Measurements from ENCODE around the gene GPT2. TPM values are rescaled to one million over a fixed set of nuclear protein-coding genes. Genes with fewer than 3 reads are reported as not detected.

Gene GPT2
- total RNA-seq, 4 donors from 2014 or later: 42.5 to 126 (median 61.3) TPM

GRCh38 chr16:46855389-46855788, 28.8 kb upstream of the GPT2 start:
- DNase-seq (ENCODE audit: low spot score in 2 of 2): no peak
- no peak for TF ChIP-seq POLR2A (IDR thresholded peaks at IDR 0.05)
- TF ChIP-seq CTCF (IDR thresholded peaks at IDR 0.05): no peak
- TF ChIP-seq EP300 (IDR thresholded peaks at IDR 0.05): no peak
- no peaks in the 10 kb centered on the region for H3K9me3 ChIP-seq
- 84 to 87% methylated on average over 4 of the region's 4 CpGs for WGBS, 2 donors
- no peaks in the 10 kb centered on the region for H3K36me3 ChIP-seq
- no peak overlapping the region for H3K4me3 ChIP-seq
- H3K27me3 ChIP-seq: no peaks in the 10 kb centered on the region
- peak overlapping the region in 1 of 4 donors; percentile 11 for H3K27ac ChIP-seq
- H3K4me1 ChIP-seq: peaks cover 0 to 15% (median 2%) of the 10 kb centered on the region in 4 donors

- TF ChIP-seq POLR2A (IDR thresholded peaks at IDR 0.05) (no peak), EP300 (IDR thresholded peaks at IDR 0.05) (peak in 1 of 2 donors; percentile 24), CTCF (IDR thresholded peaks at IDR 0.05) (peak; percentile 32 to 58 (median 39))
- 22 to 25% methylated on average over 6 of the region's 6 CpGs for WGBS, 2 donors
- no peak for DNase-seq (ENCODE audit: low spot score in 2 of 2)
Observed at GRCh38 chr16:46857368-46857945, 26.7 kb upstream of the GPT2 start.

GRCh38 chr16:46858151-46858550, 26.0 kb upstream of the GPT2 start:
- TF ChIP-seq EP300 (IDR thresholded peaks at IDR 0.05) (no peak), POLR2A (IDR thresholded peaks at IDR 0.05) (no peak), CTCF (IDR thresholded peaks at IDR 0.05) (no peak)
- Histone ChIP-seq H3K27ac (peak overlapping the region in 2 of 4 donors; percentile 68 to 78), H3K4me1 (peaks cover 0 to 15% (median 2%) of the 10 kb centered on the region in 4 donors), H3K4me3 (no peak overlapping the region), H3K27me3 (no peaks in the 10 kb centered on the region), H3K9me3 (no peaks in the 10 kb centered on the region), H3K36me3 (no peaks in the 10 kb centered on the region)
- no peak for DNase-seq (ENCODE audit: low spot score in 2 of 2)
- 94 to 99% methylated on average over 6 of the region's 6 CpGs for WGBS, 2 donors

More at GRCh38 chr16:46857368-46857945, 26.7 kb upstream of the GPT2 start:
- H3K9me3 ChIP-seq: no peaks in the 10 kb centered on the region
- H3K4me3 ChIP-seq: no peak overlapping the region
- peaks cover 0 to 15% (median 2%) of the 10 kb centered on the region in 4 donors for H3K4me1 ChIP-seq
- H3K27ac ChIP-seq: peak overlapping the region; percentile 24 to 78 (median 59)
- H3K36me3 ChIP-seq: no peaks in the 10 kb centered on the region
- H3K27me3 ChIP-seq: no peaks in the 10 kb centered on the region

GRCh38 chr16:46859719-46860152, 24.4 kb upstream of the GPT2 start:
- no peaks in the 10 kb centered on the region for H3K36me3 ChIP-seq
- no peaks in the 10 kb centered on the region for H3K27me3 ChIP-seq
- peaks cover 0 to 15% (median 0%) of the 10 kb centered on the region in 4 donors for H3K4me1 ChIP-seq
- H3K4me3 ChIP-seq: no peak overlapping the region
- no peak overlapping the region for H3K27ac ChIP-seq
- WGBS, 2 donors: 65 to 74% methylated on average over 5 of the region's 5 CpGs
- TF ChIP-seq POLR2A (IDR thresholded peaks at IDR 0.05) (no peak), EP300 (IDR thresholded peaks at IDR 0.05) (no peak)
- no peak for DNase-seq (ENCODE audit: low spot score in 2 of 2)
- H3K9me3 ChIP-seq: no peaks in the 10 kb centered on the region

- H3K4me3 ChIP-seq: no peak overlapping the region
- no peaks in the 10 kb centered on the region for H3K9me3 ChIP-seq
- 89 to 92% methylated on average over 16 of the region's 16 CpGs for WGBS, 2 donors
- no peaks in the 10 kb centered on the region for H3K36me3 ChIP-seq
- TF ChIP-seq POLR2A (IDR thresholded peaks at IDR 0.05) (no peak), EP300 (IDR thresholded peaks at IDR 0.05) (no peak), CTCF (IDR thresholded peaks at IDR 0.05) (no peak)
- no peak for DNase-seq (ENCODE audit: low spot score in 2 of 2)
- no peak overlapping the region for H3K27ac ChIP-seq
- H3K27me3 ChIP-seq: no peaks in the 10 kb centered on the region
- H3K4me1 ChIP-seq: peaks cover 0 to 5% (median 0%) of the 10 kb centered on the region in 4 donors
Observed at GRCh38 chr16:46862555-46863447, 21.4 kb upstream of the GPT2 start.

Data from tibial nerve (tissue), 4 donors.